HL-60 (cell line): ENCODE results near the gene CSTB.

ENCODE experiments used
- DNase-seq, 2 experiments: peaks; one replicate each; pipeline ENCODE4 v3.0.0-alpha.2; 2010 to 2020; ENCODE audit warnings: low read depth in 1 of 2, low spot score in 1 of 2
- H3K27ac ChIP-seq: fragments of 250-450 bp; sonication (Bioruptor Pico); replicated peaks from 2 replicates; pipeline ENCODE4 v1.5.1; 2020; ENCODE audit warnings: mild to moderate bottlenecking, moderate library complexity
- H3K27me3 ChIP-seq: fragments of 250-450 bp; sonication (Bioruptor Pico); 2 replicates; pipeline ENCODE4 v1.5.1; 2021; ENCODE audit warnings: mild to moderate bottlenecking, moderate library complexity; ENCODE audit not compliant: insufficient read depth, poor library complexity, severe bottlenecking
- H3K4me3 ChIP-seq: replicated peaks from 2 replicates; pipeline ENCODE4 v1.5.1; 2011; ENCODE audit warnings: mild to moderate bottlenecking, control low read depth, low read length; ENCODE audit not compliant: insufficient read depth
- GABPA ChIP-seq: IDR thresholded peaks from 2 replicates; pipeline ENCODE4 v1.6.1; 2012; ENCODE audit warnings: low read depth
- POLR2AphosphoS5 ChIP-seq: IDR thresholded peaks from 2 replicates; pipeline ENCODE4 v1.6.1; 2012; ENCODE audit warnings: low read depth
- SPI1 ChIP-seq: IDR thresholded peaks from 2 replicates; pipeline ENCODE4 v1.6.1; 2012; ENCODE audit warnings: low read depth, mild to moderate bottlenecking, borderline replicate concordance
- TF ChIP-seq, protein P1 (sequence below): IDR thresholded peaks from one replicate; pipeline ENCODE4 v1.5.1; 2011; ENCODE audit warnings: low read length, control low read depth, inconsistent platforms; ENCODE audit not compliant: insufficient read depth
- TF ChIP-seq, protein P2 (sequence below): IDR thresholded peaks from 2 replicates; pipeline ENCODE4 v1.6.1; 2012; ENCODE audit warnings: low read depth; ENCODE audit not compliant: insufficient replicate concordance

The CSTB gene

DNA sequence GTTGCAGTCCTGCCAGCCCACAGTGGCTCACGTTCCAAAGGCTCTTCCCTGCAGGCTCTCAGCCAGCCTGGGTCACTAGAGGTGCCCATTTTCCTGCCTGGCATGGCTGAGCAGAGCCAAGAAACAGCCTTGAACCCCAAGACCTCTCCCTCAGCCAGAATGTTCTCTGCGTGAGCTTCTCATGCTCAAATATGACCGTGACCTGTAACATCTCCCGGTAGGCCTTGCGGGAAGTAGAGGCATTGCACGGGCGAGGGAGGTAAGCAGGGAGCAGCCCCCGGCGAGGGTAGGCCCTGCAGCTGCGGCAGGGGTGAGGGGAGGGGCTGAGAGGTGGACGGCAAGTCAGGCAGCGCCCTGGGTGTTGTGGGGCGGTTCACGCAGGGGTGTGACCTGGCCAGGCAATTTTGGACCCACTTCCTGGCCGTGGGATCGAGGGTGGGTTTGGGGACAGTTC, 33.3 kb upstream of the CSTB start:
- TF ChIP-seq GABPA (no peak), POLR2AphosphoS5 (peak; percentile 4; the same call in 1 of the 2 replicates), SPI1 (no peak)
- TF ChIP-seq, protein P1, sequence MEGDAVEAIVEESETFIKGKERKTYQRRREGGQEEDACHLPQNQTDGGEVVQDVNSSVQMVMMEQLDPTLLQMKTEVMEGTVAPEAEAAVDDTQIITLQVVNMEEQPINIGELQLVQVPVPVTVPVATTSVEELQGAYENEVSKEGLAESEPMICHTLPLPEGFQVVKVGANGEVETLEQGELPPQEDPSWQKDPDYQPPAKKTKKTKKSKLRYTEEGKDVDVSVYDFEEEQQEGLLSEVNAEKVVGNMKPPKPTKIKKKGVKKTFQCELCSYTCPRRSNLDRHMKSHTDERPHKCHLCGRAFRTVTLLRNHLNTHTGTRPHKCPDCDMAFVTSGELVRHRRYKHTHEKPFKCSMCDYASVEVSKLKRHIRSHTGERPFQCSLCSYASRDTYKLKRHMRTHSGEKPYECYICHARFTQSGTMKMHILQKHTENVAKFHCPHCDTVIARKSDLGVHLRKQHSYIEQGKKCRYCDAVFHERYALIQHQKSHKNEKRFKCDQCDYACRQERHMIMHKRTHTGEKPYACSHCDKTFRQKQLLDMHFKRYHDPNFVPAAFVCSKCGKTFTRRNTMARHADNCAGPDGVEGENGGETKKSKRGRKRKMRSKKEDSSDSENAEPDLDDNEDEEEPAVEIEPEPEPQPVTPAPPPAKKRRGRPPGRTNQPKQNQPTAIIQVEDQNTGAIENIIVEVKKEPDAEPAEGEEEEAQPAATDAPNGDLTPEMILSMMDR = no peak
- TF ChIP-seq, protein P2, sequence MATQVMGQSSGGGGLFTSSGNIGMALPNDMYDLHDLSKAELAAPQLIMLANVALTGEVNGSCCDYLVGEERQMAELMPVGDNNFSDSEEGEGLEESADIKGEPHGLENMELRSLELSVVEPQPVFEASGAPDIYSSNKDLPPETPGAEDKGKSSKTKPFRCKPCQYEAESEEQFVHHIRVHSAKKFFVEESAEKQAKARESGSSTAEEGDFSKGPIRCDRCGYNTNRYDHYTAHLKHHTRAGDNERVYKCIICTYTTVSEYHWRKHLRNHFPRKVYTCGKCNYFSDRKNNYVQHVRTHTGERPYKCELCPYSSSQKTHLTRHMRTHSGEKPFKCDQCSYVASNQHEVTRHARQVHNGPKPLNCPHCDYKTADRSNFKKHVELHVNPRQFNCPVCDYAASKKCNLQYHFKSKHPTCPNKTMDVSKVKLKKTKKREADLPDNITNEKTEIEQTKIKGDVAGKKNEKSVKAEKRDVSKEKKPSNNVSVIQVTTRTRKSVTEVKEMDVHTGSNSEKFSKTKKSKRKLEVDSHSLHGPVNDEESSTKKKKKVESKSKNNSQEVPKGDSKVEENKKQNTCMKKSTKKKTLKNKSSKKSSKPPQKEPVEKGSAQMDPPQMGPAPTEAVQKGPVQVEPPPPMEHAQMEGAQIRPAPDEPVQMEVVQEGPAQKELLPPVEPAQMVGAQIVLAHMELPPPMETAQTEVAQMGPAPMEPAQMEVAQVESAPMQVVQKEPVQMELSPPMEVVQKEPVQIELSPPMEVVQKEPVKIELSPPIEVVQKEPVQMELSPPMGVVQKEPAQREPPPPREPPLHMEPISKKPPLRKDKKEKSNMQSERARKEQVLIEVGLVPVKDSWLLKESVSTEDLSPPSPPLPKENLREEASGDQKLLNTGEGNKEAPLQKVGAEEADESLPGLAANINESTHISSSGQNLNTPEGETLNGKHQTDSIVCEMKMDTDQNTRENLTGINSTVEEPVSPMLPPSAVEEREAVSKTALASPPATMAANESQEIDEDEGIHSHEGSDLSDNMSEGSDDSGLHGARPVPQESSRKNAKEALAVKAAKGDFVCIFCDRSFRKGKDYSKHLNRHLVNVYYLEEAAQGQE = no peak
- no peaks in the 10 kb centered on the region for H3K27me3 ChIP-seq
- no peak overlapping the region for H3K4me3 ChIP-seq
- DNase-seq = no peak
- H3K27ac ChIP-seq = peak overlapping the region; percentile 22

DNA sequence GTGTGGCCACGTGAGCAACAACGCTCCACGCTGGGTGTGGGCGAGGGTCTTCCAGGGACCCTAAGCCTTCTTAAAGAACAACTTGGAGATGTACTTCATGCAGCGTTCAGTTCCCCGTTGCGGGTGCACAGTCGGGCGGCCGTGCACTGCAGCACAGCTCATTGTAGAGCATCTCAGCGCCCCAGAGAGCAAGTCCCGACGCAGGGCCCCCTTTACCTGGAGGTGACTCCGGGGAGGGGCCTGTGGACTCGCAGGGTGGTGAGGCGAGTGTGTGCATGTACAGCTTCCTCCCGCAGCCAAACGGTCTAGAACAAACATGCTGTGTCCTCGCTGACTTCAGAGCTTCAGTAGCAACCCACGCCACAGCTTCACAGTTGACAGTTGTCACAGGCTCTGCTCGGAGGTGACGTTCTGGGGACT, 32.7 kb upstream of the CSTB start:
- DNase-seq = peak in 1 of 2 experiments; percentile 44
- Histone ChIP-seq H3K27me3 (no peaks in the 10 kb centered on the region), H3K4me3 (no peak overlapping the region), H3K27ac (peak overlapping the region; percentile 22)
- TF ChIP-seq SPI1 (no peak), POLR2AphosphoS5 (peak; percentile 19; the same call in 1 of the 2 replicates)

DNA sequence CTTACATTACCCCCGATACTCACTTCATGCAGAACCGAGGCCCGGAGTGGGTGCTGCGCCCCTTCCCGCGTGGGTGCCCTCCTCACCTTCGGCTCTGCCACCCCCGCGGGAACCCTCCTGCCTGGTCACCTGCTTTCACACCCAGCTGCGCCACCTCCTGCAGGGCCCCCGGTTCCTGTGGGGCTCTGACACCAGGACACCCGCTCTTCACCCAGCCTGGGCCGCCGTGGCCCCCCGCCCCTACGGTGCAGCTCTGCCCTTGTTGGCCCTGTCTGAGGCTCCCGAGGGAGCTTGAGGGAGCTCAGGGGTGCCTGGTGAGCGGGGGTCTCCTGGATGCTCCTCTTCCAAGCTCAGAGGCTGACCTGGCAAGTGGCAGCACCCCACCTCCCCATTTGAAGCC, 32.3 kb upstream of the CSTB start:
- Histone ChIP-seq H3K4me3 (no peak overlapping the region), H3K27ac (no peak overlapping the region), H3K27me3 (no peaks in the 10 kb centered on the region)
- no peak for TF ChIP-seq POLR2AphosphoS5
- no peak for TF ChIP-seq SPI1
- no peak for TF ChIP-seq GABPA
- DNase-seq = no peak

DNA sequence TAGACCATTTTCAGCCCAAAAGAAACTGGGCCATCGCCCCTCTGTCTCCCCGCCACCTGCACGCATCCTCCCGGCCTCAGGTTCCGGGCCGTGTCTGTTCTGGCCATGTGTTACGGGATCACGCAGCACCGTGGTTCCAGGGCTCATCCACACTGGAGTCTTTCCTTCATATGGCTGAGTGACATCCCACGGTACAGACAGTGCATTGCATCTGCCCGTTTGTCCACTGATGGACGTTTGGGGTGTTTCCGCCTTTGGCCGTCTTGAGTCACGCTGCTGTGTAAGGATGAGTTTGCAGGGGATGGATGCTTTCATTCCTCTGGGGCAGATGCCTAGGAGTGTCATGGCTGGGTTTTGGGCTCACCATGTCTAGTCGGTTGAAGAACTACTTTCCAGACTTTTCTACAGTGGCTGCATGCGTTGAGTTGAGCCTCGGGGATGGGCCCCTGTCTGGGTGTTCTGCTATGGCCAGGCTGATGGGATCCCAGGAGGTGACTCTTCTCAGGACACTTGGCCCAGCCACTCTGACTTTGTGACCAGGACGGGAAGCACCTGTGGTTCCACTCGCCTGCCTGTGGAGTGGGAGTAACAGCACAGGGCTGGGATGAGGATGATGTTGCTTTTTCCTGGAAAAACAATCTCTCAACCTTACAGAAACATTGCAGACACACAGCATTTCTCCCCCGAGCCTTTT, 30.1 kb upstream of the CSTB start:
- peak overlapping the region; percentile 88 for H3K27ac ChIP-seq
- no peaks in the 10 kb centered on the region for H3K27me3 ChIP-seq
- no peak for DNase-seq
- TF ChIP-seq GABPA (no peak), POLR2AphosphoS5 (no peak; the same call in 1 of the 2 replicates), SPI1 (no peak)
- TF ChIP-seq, protein P2 = no peak
- TF ChIP-seq, protein P1 = no peak
- no peak overlapping the region for H3K4me3 ChIP-seq
